ENCODE data around the gene ITGAL.
A peak's percentile ranks its signal among the peaks of the same experiment; 100 is the strongest.
"Not testable (repeated sequence)": the region's sequence is repeated elsewhere in the genome, so short reads cannot be mapped to it uniquely, and the experiment has no call there.

The ITGAL gene

GRCh38 chr16:30457743-30458560 is 14.6 kb upstream of the ITGAL start:
- no peak for DNase-seq

GRCh38 chr16:30458561-30459394 is 13.8 kb upstream of the ITGAL start:
- DNase-seq: peak; percentile 78

- no peak for DNase-seq
Measured at GRCh38 chr16:30459456-30459855, 13.1 kb upstream of the ITGAL start.

- not testable (repeated sequence) for DNase-seq
Measured at GRCh38 chr16:30461426-30461825, 11.1 kb upstream of the ITGAL start.

- DNase-seq: no peak
Measured at GRCh38 chr16:30464078-30464477, 8.5 kb upstream of the ITGAL start.

- DNase-seq: no peak
Measured at GRCh38 chr16:30470170-30470512, 2.4 kb upstream of the ITGAL start.

GRCh38 chr16:30470632-30470995 is 1.9 kb upstream of the ITGAL start:
- DNase-seq: no peak

- DNase-seq: peak; percentile 63
Measured at GRCh38 chr16:30473231-30474073, 910 bp downstream of the ITGAL start.

- DNase-seq: no peak
Measured at GRCh38 chr16:30474074-30474452, 1.5 kb downstream of the ITGAL start.

GRCh38 chr16:30474684-30475083 is 2.1 kb downstream of the ITGAL start:
- no peak for DNase-seq

- no peak for DNase-seq
Measured at GRCh38 chr16:30476991-30477390, 4.4 kb downstream of the ITGAL start.

- DNase-seq: not testable (repeated sequence)
Measured at GRCh38 chr16:30477773-30478172, 5.2 kb downstream of the ITGAL start.

- DNase-seq: no peak
Measured at GRCh38 chr16:30478766-30479478, 6.4 kb downstream of the ITGAL start.

- no peak for DNase-seq
Measured at GRCh38 chr16:30481381-30481780, 8.8 kb downstream of the ITGAL start.

GRCh38 chr16:30482366-30482765 is 9.8 kb downstream of the ITGAL start:
- no peak for DNase-seq

- no peak for DNase-seq
Measured at GRCh38 chr16:30484887-30485286, 12.3 kb downstream of the ITGAL start.

GRCh38 chr16:30485818-30486436 is 13.4 kb downstream of the ITGAL start:
- no peak for DNase-seq

GRCh38 chr16:30488764-30489605 is 16.4 kb downstream of the ITGAL start:
- no peak for DNase-seq

GRCh38 chr16:30490210-30490609 is 17.7 kb downstream of the ITGAL start:
- no peak for DNase-seq

GRCh38 chr16:30491229-30491628 is 18.7 kb downstream of the ITGAL start:
- no peak for DNase-seq

GRCh38 chr16:30491744-30492308 is 19.3 kb downstream of the ITGAL start:
- peak; percentile 25 for DNase-seq

Measured in activated CD8-positive, alpha-beta memory T cell treated with anti-CD3 and anti-CD28 coated beads, Interleukin-2, amount 50 U/mL, for 4 hours (primary cell).